Uterus (tissue), 4 donors: ENCODE measurements around the gene TUB. TPM values are rescaled to one million over a fixed set of nuclear protein-coding genes. Genes with fewer than 3 reads are reported as not detected.

ENCODE experiments used
- DNase-seq, 2 donors: peaks; one replicate each; pipeline ENCODE4 v3.0.0-alpha.2; 2019 to 2020
- H3K27ac ChIP-seq, 2 donors: fragments of 200-600 bp; sonication (generic); 1 replicate in 1 of 2; 2 replicates in 1 of 2; pipeline ENCODE4 v1.5.1; 2016 to 2018
- H3K27me3 ChIP-seq, 2 donors: fragments of 200-600 bp; sonication (generic); one replicate each; pipeline ENCODE4 v1.5.1; 2018 to 2019; ENCODE audit warnings: control low read depth in 1 of 2
- H3K36me3 ChIP-seq, 2 donors: fragments of 200-600 bp; sonication (generic); one replicate each; pipeline ENCODE4 v1.5.1; 2019; ENCODE audit warnings: control low read depth in 1 of 2
- H3K4me1 ChIP-seq, 2 donors: fragments of 200-600 bp; sonication (generic); one replicate each; pipeline ENCODE4 v1.5.1; 2018 to 2019; ENCODE audit warnings: control low read depth in 1 of 2
- H3K4me3 ChIP-seq, 2 donors: fragments of 200-600 bp; sonication (generic); 1 replicate in 1 of 2; 2 replicates in 1 of 2; pipeline ENCODE4 v1.5.1; 2018 to 2019; ENCODE audit warnings: mild to moderate bottlenecking in 1 of 2
- H3K9me3 ChIP-seq, 2 donors: fragments of 200-600 bp; sonication (generic); one replicate each; pipeline ENCODE4 v1.5.1; 2019; ENCODE audit warnings: control low read depth in 1 of 2
- CTCF ChIP-seq, 4 experiments: fragments of 200-600 bp in 2 of 4; fragments of 450-650 bp in 2 of 4; sonication (generic) in 2 of 4; IDR thresholded peaks; one replicate each; pipeline ENCODE4 v1.5.1; 2016 to 2019; ENCODE audit warnings: antibody characterized with exemption in 4 of 4, mild to moderate bottlenecking in 2 of 4, moderate library complexity in 1 of 4
- POLR2A ChIP-seq, 2 donors: fragments of 450-650 bp; IDR thresholded peaks; one replicate each; pipeline ENCODE4 v1.6.1; 2016; ENCODE audit warnings: antibody characterized with exemption in 2 of 2, mild to moderate bottlenecking in 1 of 2, moderate library complexity in 1 of 2
- intact Hi-C: fragments of 100-400 bp; cut with DNase I; formaldehyde crosslinking; loops from one replicate; pipeline ENCODE4 v1.15.1; 2023; ENCODE audit warnings: low total_unique reads
- total RNA-seq, 4 donors: library from RNA; depleted of rRNA in 3 of 4; stranded (reverse); fragments of >200 nt in 3 of 4; gene quantifications; one replicate each; pipeline versions ENCODE4 v1.1.0 to v1.2.4, GENCODE V29; 2014 to 2023
- donor health status: DM: yes; HTN: yes; CAD: no.

TUB gene
- total RNA-seq, 4 donors from 2014 or later, result 12.6 to 57.4 (median 37.8) TPM

DNA sequence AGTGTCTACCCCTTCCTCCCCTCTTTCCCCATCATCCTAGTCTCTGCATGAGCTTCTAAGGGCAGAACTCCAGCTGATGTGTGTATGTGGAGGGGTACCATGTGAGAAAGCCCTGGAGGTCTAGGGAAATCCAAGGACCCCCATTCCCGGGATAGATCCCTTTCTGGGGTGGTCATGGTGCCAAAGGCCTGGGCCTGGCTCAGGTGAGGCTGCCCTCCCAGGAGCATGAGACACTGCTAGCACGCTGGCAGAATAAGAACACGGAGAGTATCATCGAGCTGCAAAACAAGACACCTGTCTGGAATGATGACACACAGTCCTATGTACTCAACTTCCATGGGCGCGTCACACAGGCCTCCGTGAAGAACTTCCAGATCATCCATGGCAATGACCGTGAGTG lies 19.6 kb downstream of the TUB start:
- H3K27me3 ChIP-seq, result no peaks in the 10 kb centered on the region
- H3K4me1 ChIP-seq, result no peaks in the 10 kb centered on the region
- intact Hi-C loops, result no loop called here
- no peak overlapping the region for H3K27ac ChIP-seq
- no peak for DNase-seq
- TF ChIP-seq POLR2A (IDR thresholded peaks at IDR 0.05), result no peak
- TF ChIP-seq CTCF (IDR thresholded peaks at IDR 0.05), result no peak
- H3K4me3 ChIP-seq, result no peak overlapping the region
- no peaks in the 10 kb centered on the region for H3K9me3 ChIP-seq
- H3K36me3 ChIP-seq, result no peaks in the 10 kb centered on the region

GRCh38 chr11:8101421-8101820 lies 20.4 kb downstream of the TUB start:
- intact Hi-C loops, result no loop called here
- TF ChIP-seq POLR2A (IDR thresholded peaks at IDR 0.05), result no peak
- TF ChIP-seq CTCF (IDR thresholded peaks at IDR 0.05), result no peak
- no peak overlapping the region for H3K27ac ChIP-seq
- DNase-seq, result no peak
- H3K9me3 ChIP-seq, result no peaks in the 10 kb centered on the region
- no peaks in the 10 kb centered on the region for H3K27me3 ChIP-seq
- H3K4me1 ChIP-seq, result no peaks in the 10 kb centered on the region
- H3K36me3 ChIP-seq, result no peaks in the 10 kb centered on the region
- H3K4me3 ChIP-seq, result no peak overlapping the region

GRCh38 chr11:8102296-8102915 lies 21.4 kb downstream of the TUB start:
- H3K36me3 ChIP-seq, result no peaks in the 10 kb centered on the region
- H3K4me1 ChIP-seq, result no peaks in the 10 kb centered on the region
- no peak for DNase-seq
- H3K4me3 ChIP-seq, result no peak overlapping the region
- no peak overlapping the region for H3K27ac ChIP-seq
- intact Hi-C loops, result no loop called here
- no peaks in the 10 kb centered on the region for H3K9me3 ChIP-seq
- no peak for TF ChIP-seq POLR2A (IDR thresholded peaks at IDR 0.05)
- TF ChIP-seq CTCF (IDR thresholded peaks at IDR 0.05), result no peak
- no peaks in the 10 kb centered on the region for H3K27me3 ChIP-seq

DNA sequence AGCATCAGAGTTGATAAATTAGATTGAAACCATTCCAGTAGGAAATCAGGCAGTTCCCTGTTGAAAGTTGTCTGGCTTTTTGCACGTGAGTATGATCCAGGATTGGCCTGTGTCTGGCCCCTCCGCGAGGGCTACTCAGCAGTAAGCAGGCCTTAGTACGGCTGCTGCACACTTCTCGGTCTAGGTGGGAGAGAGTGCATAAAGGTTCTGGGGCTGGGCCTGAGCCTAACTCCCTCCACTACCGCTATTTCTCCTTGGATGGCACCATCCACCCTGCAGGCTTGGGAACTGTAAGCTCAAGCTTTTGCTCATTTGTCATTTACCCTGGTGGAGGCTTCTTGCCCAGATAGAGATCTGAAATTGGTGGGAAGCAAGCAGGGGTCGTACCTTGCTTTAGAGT lies 22.0 kb downstream of the TUB start:
- no peak for TF ChIP-seq POLR2A (IDR thresholded peaks at IDR 0.05)
- TF ChIP-seq CTCF (IDR thresholded peaks at IDR 0.05), result no peak
- H3K36me3 ChIP-seq, result no peaks in the 10 kb centered on the region
- intact Hi-C loops, result no loop called here

DNA sequence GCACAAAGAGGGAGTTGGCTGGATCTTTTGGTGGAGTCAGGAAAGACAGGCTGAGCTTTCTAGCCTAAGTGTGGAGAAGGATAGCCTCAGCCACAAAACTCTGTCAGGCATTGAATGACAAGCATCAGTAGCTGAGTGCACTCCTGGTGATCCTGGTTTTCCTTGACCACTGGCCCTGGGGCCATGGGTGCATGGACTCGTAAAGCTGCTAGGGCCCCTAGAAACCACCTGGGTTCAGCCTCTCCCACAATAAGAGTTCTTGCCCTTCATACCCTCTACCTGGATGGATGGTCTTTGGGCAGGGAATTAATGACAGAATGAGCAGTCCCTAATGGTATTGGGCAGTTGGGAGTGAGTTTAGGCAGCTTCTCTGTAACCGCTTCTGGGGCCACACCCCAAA lies 22.9 kb downstream of the TUB start:
- no peak for TF ChIP-seq CTCF (IDR thresholded peaks at IDR 0.05)
- no peak for TF ChIP-seq POLR2A (IDR thresholded peaks at IDR 0.05)
- no peaks in the 10 kb centered on the region for H3K36me3 ChIP-seq

More for the DNA sequence above, 22.0 kb downstream of the TUB start:
- Histone ChIP-seq H3K27me3 (no peaks in the 10 kb centered on the region), H3K4me1 (no peaks in the 10 kb centered on the region), H3K27ac (no peak overlapping the region), H3K4me3 (no peak overlapping the region), H3K9me3 (no peaks in the 10 kb centered on the region)
- no peak for DNase-seq

More for the DNA sequence above, 22.9 kb downstream of the TUB start:
- DNase-seq, result no peak
- Histone ChIP-seq H3K27ac (no peak overlapping the region), H3K9me3 (no peaks in the 10 kb centered on the region), H3K4me3 (no peak overlapping the region), H3K4me1 (no peaks in the 10 kb centered on the region), H3K27me3 (no peaks in the 10 kb centered on the region)
- intact Hi-C loops, result no loop called here
